SK-N-SH treated with all-trans-retinoic acid at 6 μM for 48 hours (cell line): ENCODE data around the gene ACYP1.
A peak's percentile ranks its signal among the peaks of the same experiment; 100 is the strongest.

Experiments used
- ATAC-seq: fragments of 200-7000 bp; cut with Tn5 transposase; 3 replicates; pipeline ENCODE4 v1.9.1; 2020; ENCODE audit warnings: mild to moderate bottlenecking, moderate library complexity
- ARNTL ChIP-seq: fragments of 450-650 bp; formaldehyde crosslinking; IDR thresholded peaks from 2 replicates; pipeline ENCODE4 v1.5.0; 2020; ENCODE audit warnings: low read depth, mild to moderate bottlenecking, moderate library complexity, borderline replicate concordance
- BACH2 ChIP-seq: fragments of 250-450 bp; sonication (Bioruptor Pico); IDR thresholded peaks from 2 replicates; pipeline ENCODE4 v1.9.0; 2021; ENCODE audit warnings: mild to moderate bottlenecking, borderline replicate concordance
- CREB5 ChIP-seq: fragments of 250-450 bp; sonication (Bioruptor Pico); IDR thresholded peaks from 2 replicates; pipeline ENCODE4 v1.5.1; 2020; ENCODE audit warnings: low read depth, mild to moderate bottlenecking, moderate library complexity
- CSDC2 ChIP-seq: fragments of 250-450 bp; sonication (Bioruptor Pico); IDR thresholded peaks from 2 replicates; pipeline ENCODE4 v1.5.0; 2020; ENCODE audit warnings: mild to moderate bottlenecking, moderate library complexity
- ESRRG ChIP-seq: fragments of 250-450 bp; sonication (Bioruptor Pico); IDR thresholded peaks from 2 replicates; pipeline ENCODE4 v1.6.1; 2021; ENCODE audit warnings: mild to moderate bottlenecking
- GLIS3 ChIP-seq: fragments of 250-450 bp; sonication (Bioruptor Pico); IDR thresholded peaks from 2 replicates; pipeline ENCODE4 v1.5.0; 2020; ENCODE audit warnings: mild to moderate bottlenecking, moderate library complexity
- ISL1 ChIP-seq: fragments of 250-450 bp; sonication (Bioruptor Pico); IDR thresholded peaks from 2 replicates; pipeline ENCODE4 v2.1.2; 2022; ENCODE audit warnings: mild to moderate bottlenecking, moderate library complexity
- POU6F1 ChIP-seq: fragments of 250-450 bp; sonication (Bioruptor Pico); IDR thresholded peaks from 2 replicates; pipeline ENCODE4 v1.8.0; 2021; ENCODE audit warnings: low read depth, mild to moderate bottlenecking, moderate library complexity, borderline replicate concordance
- PPARA ChIP-seq: fragments of 250-450 bp; sonication (Bioruptor Pico); IDR thresholded peaks from 2 replicates; pipeline ENCODE4 v1.5.0; 2020; ENCODE audit warnings: mild to moderate bottlenecking, borderline replicate concordance
- RARB ChIP-seq: fragments of 250-450 bp; sonication (Bioruptor Pico); IDR thresholded peaks from 2 replicates; pipeline ENCODE4 v1.8.0; 2021; ENCODE audit warnings: mild to moderate bottlenecking, moderate library complexity
- SNAI2 ChIP-seq: fragments of 250-450 bp; sonication (Bioruptor Pico); IDR thresholded peaks from 2 replicates; pipeline ENCODE4 v1.5.0; 2020; ENCODE audit warnings: mild to moderate bottlenecking, moderate library complexity
- TCF4 ChIP-seq: fragments of 250-450 bp; sonication (Bioruptor Pico); IDR thresholded peaks from 2 replicates; pipeline ENCODE4 v1.8.0; 2021; ENCODE audit warnings: mild to moderate bottlenecking, moderate library complexity, borderline replicate concordance
- TOX ChIP-seq: fragments of 250-450 bp; sonication (Bioruptor Pico); IDR thresholded peaks from 2 replicates; pipeline ENCODE4 v1.8.0; 2021; ENCODE audit warnings: mild to moderate bottlenecking, moderate library complexity, borderline replicate concordance
- ZFP3 ChIP-seq: fragments of 250-450 bp; sonication (Bioruptor Pico); IDR thresholded peaks from 2 replicates; pipeline ENCODE4 v1.5.0; 2020; ENCODE audit warnings: mild to moderate bottlenecking, moderate library complexity
- ZFP30 ChIP-seq: fragments of 450-650 bp; formaldehyde crosslinking; IDR thresholded peaks from 2 replicates; pipeline ENCODE4 v1.5.0; 2022; ENCODE audit warnings: mild to moderate bottlenecking, moderate library complexity
- ZNF565 ChIP-seq: fragments of 450-650 bp; formaldehyde crosslinking; conservative IDR thresholded peaks from 2 replicates; pipeline ENCODE4 v1.5.0; 2020; ENCODE audit warnings: low read depth, mild to moderate bottlenecking, moderate library complexity
- ZNF8 ChIP-seq: fragments of 450-650 bp; formaldehyde crosslinking; IDR thresholded peaks from 2 replicates; pipeline ENCODE4 v1.5.0; 2020; ENCODE audit warnings: mild to moderate bottlenecking, moderate library complexity
- TF ChIP-seq, protein P1 (sequence below): fragments of 250-450 bp; sonication (Bioruptor Pico); IDR thresholded peaks from 2 replicates; pipeline ENCODE4 v1.5.1; 2021; ENCODE audit warnings: mild to moderate bottlenecking, moderate library complexity
- TF ChIP-seq, protein P2 (sequence below): fragments of 250-450 bp; sonication (Bioruptor Pico); IDR thresholded peaks from 2 replicates; pipeline ENCODE4 v1.5.0; 2020; ENCODE audit warnings: mild to moderate bottlenecking, moderate library complexity

The ACYP1 gene

DNA sequence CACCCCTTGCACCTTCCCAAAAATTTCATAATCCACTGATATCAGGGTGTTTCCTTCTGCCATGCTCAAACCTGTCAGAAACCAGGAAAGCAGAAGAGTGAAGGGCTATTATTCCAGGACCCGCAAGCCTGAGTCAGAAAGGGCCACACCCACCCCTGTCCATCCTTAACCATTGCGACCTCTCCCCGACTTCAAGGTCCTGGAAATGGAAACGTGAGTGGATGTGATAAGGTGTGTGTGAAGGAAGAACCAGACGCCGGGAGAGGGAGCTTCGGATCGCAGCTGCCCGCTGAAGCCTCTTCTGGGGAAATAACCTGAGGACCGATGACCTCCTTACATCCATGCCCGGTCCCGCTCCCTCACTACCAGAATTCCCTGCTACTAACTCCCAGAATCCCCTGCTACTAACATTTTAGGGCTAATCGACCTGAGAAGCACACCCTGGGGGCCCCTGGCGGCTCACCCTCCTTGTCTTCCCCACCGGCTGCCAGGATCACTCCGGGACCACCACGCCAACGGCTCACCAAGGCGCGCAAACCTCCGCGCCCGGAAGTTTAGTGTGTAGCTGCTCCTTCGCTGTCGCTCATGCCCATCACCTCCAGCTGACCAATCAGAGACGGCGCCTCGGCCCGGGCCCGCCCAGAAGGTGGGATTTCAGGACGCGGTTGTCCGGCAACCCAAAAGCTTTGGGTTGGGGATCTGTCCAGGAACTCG, at the start of gene ACYP1:
TSS of gene ACYP1 (minus strand) at position 534 of the 714 bp plus-strand sequence. CDS start at position 63, 471 bp downstream.
- TF ChIP-seq, protein P1, sequence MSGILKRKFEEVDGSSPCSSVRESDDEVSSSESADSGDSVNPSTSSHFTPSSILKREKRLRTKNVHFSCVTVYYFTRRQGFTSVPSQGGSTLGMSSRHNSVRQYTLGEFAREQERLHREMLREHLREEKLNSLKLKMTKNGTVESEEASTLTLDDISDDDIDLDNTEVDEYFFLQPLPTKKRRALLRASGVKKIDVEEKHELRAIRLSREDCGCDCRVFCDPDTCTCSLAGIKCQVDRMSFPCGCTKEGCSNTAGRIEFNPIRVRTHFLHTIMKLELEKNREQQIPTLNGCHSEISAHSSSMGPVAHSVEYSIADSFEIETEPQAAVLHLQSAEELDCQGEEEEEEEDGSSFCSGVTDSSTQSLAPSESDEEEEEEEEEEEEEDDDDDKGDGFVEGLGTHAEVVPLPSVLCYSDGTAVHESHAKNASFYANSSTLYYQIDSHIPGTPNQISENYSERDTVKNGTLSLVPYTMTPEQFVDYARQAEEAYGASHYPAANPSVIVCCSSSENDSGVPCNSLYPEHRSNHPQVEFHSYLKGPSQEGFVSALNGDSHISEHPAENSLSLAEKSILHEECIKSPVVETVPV (CRISPR knock-in tag), result no peak
- peak; percentile 90 for ATAC-seq

- ATAC-seq, result no peak
- TF ChIP-seq SNAI2 (CRISPR knock-in tag) (no peak), ESRRG (no peak), ZFP3 (no peak), PPARA (no peak), GLIS3 (CRISPR knock-in tag) (no peak), RARB (CRISPR knock-in tag) (no peak), TOX (no peak), POU6F1 (CRISPR knock-in tag) (no peak), ARNTL (CRISPR knock-in tag) (no peak), CSDC2 (CRISPR knock-in tag) (no peak), ZFP30 (CRISPR knock-in tag) (no peak), BACH2 (CRISPR knock-in tag) (no peak), ISL1 (no peak), ZNF565 (CRISPR knock-in tag) (no peak)
- TF ChIP-seq, protein P1 (CRISPR knock-in tag), result no peak
- TF ChIP-seq, protein P2, sequence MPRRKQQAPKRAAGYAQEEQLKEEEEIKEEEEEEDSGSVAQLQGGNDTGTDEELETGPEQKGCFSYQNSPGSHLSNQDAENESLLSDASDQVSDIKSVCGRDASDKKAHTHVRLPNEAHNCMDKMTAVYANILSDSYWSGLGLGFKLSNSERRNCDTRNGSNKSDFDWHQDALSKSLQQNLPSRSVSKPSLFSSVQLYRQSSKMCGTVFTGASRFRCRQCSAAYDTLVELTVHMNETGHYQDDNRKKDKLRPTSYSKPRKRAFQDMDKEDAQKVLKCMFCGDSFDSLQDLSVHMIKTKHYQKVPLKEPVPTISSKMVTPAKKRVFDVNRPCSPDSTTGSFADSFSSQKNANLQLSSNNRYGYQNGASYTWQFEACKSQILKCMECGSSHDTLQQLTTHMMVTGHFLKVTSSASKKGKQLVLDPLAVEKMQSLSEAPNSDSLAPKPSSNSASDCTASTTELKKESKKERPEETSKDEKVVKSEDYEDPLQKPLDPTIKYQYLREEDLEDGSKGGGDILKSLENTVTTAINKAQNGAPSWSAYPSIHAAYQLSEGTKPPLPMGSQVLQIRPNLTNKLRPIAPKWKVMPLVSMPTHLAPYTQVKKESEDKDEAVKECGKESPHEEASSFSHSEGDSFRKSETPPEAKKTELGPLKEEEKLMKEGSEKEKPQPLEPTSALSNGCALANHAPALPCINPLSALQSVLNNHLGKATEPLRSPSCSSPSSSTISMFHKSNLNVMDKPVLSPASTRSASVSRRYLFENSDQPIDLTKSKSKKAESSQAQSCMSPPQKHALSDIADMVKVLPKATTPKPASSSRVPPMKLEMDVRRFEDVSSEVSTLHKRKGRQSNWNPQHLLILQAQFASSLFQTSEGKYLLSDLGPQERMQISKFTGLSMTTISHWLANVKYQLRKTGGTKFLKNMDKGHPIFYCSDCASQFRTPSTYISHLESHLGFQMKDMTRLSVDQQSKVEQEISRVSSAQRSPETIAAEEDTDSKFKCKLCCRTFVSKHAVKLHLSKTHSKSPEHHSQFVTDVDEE, result no peak
- TF ChIP-seq, all 23 proteins: peak for 0
Observed at GRCh38 chr14:75109877-75110276, 46.1 kb upstream of the ACYP1 start.

DNA sequence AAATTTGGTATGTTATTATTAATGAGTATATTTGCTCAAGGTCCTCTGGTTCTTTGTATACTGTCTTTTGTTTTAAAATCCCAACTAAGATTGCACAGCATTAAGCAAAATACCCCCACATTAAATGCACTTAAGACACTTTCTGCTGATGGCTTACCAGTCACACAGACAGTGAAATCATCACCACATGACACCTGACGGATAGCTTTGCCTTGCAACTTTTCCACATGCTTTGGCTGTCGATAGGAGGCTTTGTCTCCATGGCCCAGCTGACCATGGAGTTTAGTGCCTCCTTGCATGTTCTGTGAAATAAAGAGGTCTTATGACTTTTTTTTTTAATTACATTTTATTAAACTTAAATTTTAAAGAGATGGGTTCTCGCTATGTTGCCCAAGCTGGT, 43.4 kb upstream of the ACYP1 start:
- no peak for ATAC-seq
- TF ChIP-seq ZNF8, result no peak

- ATAC-seq, result no peak
- TF ChIP-seq TCF4 (CRISPR knock-in tag) (no peak), SNAI2 (CRISPR knock-in tag) (no peak), TOX (no peak), ZFP30 (CRISPR knock-in tag) (no peak), ZNF565 (CRISPR knock-in tag) (no peak), BACH2 (CRISPR knock-in tag) (no peak), ZNF8 (no peak), RARB (CRISPR knock-in tag) (no peak), ZFP3 (no peak), POU6F1 (CRISPR knock-in tag) (no peak), CREB5 (no peak), ARNTL (CRISPR knock-in tag) (no peak), PPARA (no peak)
- TF ChIP-seq, protein P2, result no peak
- TF ChIP-seq, protein P1 (CRISPR knock-in tag), result no peak
Observed at GRCh38 chr14:75101491-75101890, 37.7 kb upstream of the ACYP1 start.
